HEK293T (cell line): ENCODE results near the gene CCDC89.

Source experiments
- ARNT ChIP-seq: fragments of 450-650 bp; IDR thresholded peaks from 2 replicates; pipeline ENCODE4 v1.6.1; 2017; ENCODE audit warnings: mild to moderate bottlenecking
- ELF4 ChIP-seq: fragments of 450-650 bp; IDR thresholded peaks from 2 replicates; pipeline ENCODE4 v1.6.1; 2017; ENCODE audit warnings: antibody characterized with exemption
- FOXA1 ChIP-seq: fragments of 450-650 bp; IDR thresholded peaks from 2 replicates; pipeline ENCODE4 v1.6.1; 2016; ENCODE audit warnings: mild to moderate bottlenecking
- FOXK2 ChIP-seq: fragments of 450-650 bp; IDR thresholded peaks from 2 replicates; pipeline ENCODE4 v1.6.1; 2016; ENCODE audit warnings: mild to moderate bottlenecking
- FOXM1 ChIP-seq: fragments of 450-650 bp; IDR thresholded peaks from 2 replicates; pipeline ENCODE4 v1.6.1; 2017; ENCODE audit warnings: mild to moderate bottlenecking, borderline replicate concordance
- NFRKB ChIP-seq: fragments of 450-650 bp; IDR thresholded peaks from 2 replicates; pipeline ENCODE4 v1.6.1; 2016; ENCODE audit warnings: mild to moderate bottlenecking, moderate library complexity
- SUZ12 ChIP-seq: fragments of 450-650 bp; IDR thresholded peaks from 2 replicates; pipeline ENCODE4 v1.6.1; 2016; ENCODE audit warnings: mild to moderate bottlenecking
- TARDBP ChIP-seq: fragments of 450-650 bp; IDR thresholded peaks from 2 replicates; pipeline ENCODE4 v1.6.1; 2016

DNA sequence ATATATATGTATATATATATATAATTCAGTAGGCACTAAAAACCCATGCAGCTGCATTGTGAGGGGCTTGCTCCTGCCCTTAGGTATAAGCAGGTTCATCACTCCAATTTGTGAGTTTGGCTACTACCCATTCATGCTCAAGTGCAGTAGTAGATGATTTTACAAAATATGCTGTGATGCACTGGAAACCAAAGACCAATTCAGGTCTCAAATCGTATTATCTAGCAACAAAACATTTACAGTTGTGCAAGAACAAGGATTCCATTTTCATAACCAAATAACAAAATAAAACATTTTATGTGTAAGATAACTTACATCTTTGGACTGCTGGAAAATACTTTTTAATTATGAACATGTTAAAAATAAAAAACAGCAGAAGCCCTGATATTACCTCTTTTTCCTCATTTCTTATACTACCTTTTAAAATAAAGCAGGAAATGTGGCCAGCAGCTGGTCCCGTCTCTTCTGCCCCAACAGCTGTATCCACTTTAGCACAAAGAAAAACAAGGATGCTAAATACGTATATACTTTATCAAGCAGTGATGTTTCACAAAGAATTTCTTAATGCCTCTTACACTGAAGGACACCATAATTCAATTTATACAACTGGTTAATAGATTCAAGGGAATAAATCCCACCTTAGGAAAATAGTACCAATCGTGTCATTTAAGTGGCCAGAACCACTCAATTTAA lies 23.9 kb downstream of the CCDC89 start:
- TF ChIP-seq SUZ12 (no peak), FOXA1 (no peak), FOXM1 (no peak), NFRKB (no peak), ARNT (no peak), FOXK2 (no peak), TARDBP (no peak), ELF4 (no peak)
